Glomerular visceral epithelial cell (primary cell): ENCODE measurements around the gene SLC6A2.

Experiments used
- DNase-seq: peaks from one replicate; pipeline ENCODE4 v3.0.0-alpha.2; 2016; ENCODE audit errors: extremely low spot score

Gene SLC6A2

DNA sequence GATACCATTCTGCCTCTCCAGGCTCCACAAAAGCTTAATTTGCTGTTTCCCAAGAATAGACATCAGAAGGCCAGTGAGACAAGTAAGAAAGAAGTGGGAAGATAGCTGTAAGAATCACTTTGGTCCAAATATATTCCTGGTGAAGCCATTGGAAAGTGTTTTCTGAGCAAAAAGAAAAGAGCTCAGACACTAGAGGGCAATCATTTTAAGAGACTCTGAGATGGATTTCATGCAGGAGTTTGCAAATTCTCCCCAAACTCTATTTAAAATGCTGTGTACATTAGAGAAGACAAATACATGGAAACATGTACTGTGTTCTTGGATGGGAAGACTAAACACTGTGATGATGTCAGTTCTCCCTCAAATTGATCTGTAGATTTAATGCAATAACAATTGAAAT, 8.0 kb upstream of the SLC6A2 start:
- DNase-seq: no peak

DNA sequence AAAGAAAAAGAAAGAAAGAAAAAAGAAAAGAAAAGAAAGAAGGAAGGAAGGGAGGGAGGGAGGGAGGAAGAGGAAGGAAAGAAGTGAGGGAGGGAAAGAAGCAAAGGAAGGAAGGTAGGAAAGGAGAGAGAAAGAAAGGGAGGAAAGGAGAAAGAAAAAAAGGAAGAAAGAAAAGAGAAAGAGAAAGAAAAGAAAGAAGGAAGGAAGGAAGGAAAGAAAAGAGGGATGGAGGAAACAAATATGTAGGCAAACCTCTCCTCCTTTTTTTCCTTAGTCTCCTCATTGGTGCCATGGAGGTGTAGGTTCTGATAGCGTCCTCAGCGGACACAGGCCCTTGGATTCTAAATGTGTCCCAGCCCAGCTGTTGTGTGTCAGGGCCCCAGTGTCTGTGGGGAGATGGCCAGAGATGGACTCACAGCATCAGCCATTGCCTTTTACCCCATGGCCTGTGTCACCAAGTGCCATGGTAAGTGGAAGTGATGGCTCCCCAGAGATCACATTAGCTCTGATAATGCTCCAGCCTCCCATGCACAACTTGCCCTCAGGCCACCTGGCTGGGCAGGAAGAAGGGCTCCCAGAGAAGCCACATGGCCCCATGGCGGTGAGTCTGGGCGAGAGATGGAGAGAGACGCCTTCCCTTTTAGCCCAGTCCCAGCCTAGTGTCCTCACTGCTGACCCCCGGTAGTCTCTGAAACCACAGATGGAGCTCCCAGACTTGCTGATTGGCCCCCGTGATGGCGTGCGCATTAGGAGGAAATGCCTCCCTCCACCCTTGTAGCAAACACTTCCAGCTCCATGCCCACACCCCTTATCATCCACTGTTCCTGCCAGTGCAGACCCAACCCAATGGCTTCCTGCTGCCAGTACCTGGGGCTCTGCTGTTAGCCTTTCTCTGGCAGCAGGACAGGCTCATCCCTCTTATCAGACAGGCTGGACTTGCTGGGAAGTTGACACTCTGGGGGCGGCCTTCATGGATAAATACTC, 3.7 kb upstream of the SLC6A2 start:
- no peak for DNase-seq

DNA sequence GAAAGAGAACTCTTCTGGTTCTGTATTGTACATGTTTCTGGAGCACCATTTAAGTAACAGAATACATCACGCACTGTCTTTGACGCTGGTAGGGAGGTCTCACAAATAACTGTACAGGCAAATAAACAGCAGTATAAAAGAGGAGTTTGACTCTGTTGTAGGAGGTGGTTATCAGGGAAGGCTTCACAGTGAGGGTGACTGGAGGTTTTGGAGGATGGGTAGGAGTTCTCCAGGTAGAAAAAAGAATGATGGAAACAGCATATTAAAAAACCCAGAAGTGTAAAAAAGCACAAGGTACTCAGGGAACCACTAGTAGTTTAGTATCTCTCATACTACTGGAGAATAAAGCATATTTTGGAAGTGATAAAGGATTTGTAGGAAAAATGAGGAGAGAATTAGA, 2.7 kb upstream of the SLC6A2 start:
- no peak for DNase-seq

DNA sequence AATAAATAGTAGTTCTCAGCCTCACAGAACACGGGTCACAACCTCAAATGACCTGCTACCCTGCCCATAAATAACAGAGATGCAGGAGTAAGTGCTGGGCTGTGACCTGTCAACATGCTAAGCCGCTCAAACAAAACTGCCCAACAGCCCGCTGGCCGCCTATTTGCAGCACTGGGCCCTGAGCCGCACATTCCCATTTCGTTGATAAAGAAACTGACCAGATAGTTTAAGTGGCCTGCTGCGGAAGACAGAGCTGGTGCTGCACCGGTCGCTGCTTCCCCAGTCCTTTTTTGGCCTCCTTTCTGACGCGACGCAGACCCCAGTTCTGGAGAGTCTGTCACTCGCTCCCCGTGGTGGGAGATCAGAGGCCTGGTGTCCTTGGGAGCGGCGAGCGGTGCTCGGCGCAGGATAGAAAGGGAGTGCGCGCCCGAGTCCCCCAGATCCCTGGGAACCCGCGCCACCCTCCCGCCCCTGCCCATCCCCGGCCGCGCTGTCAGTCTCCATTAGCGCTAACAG, 349 bp upstream of the SLC6A2 start:
- no peak for DNase-seq

DNA sequence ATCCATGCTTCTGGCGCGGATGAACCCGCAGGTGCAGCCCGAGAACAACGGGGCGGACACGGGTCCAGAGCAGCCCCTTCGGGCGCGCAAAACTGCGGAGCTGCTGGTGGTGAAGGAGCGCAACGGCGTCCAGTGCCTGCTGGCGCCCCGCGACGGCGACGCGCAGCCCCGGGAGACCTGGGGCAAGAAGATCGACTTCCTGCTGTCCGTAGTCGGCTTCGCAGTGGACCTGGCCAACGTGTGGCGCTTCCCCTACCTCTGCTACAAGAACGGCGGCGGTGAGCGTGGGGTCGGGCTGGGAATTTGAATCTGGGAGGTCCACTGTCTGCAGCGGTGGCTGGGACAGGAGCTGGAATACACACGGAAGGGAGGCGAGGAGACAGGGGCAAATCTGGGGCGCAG, 904 bp downstream of the SLC6A2 start:
- no peak for DNase-seq

DNA sequence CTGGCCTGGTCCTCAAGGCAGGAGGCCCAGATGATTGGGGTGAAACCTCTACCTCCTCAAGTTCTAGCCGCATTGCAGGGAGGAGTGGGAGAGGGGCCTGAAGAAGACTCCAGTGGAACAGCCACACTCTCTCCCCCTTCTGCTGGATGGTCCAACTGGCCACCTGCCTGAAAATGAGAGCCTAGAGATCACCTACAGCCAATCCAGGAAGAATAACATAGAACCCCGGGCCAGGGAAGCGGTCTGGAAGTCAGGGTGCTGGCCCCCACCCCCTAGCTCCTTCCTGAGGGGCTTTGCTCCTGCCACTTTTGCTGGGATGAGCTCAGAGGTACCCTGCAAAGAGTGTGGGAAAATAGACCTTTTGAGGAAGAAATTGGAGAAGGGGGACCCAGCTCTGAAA, 1.8 kb downstream of the SLC6A2 start:
- DNase-seq: no peak

DNA sequence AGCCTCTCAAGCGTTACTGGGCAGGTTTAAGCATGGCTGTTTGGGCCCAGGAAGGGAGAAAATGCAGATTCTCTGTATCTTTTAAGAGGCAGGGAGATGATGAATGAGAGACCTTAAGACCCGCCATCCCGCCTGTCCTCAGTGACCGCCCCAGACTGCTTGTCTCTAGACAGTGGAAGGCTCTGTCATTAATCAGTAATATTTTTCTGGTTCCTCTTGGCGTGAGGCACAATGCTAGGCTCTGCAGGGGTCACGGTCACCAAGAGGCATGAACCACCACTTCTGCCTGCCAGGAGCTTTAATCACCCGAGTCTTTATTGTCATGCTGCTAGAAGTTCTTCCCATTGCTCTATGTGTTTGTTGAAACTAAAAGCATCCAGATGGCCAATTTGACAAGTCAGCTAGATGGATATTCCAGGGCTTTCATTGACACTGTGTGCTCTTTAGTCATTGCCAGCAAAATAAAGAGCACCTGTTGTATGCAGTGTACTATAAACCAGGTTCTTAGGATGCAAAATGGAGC, 3.2 kb downstream of the SLC6A2 start:
- no peak for DNase-seq

DNA sequence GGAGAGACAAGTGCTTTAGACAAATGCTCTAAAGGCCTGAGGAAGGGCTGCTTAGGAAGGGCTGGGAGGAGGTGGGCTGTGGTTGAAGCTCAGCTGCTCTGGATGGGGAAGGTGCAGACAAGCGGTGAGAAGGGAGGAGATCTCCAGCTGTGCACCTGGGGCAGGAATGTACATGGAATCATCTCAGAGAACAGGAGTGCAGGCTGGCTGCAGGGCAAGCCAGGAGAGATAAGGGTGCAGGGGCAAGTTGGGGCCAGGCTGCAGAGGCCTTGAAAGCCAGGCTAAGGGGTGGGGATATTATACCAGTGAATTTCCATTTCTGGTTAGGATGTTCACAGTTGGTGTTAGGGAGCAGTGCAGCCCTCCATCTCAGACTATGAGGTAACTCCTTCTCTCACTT, 4.2 kb downstream of the SLC6A2 start:
- DNase-seq: no peak

DNA sequence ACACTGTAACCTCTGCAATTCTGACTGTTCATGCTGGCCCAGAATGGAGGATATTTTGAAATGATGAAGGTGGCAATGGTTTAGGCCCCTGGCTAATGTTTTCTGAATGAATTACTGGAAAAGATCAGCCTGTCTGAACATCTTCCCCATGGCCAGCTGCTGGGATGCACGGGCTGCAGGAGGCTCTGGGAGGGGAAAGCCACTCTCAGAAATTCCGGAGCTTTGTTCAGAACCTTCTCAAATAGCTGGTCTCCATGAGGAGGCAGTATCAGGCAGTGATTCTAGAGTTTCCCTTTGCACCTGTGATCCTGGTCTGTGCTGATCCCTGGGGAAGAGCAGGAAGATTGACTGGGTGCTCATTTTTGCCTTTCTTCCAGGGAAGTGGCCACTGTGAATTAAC, 5.0 kb downstream of the SLC6A2 start:
- DNase-seq: no peak

DNA sequence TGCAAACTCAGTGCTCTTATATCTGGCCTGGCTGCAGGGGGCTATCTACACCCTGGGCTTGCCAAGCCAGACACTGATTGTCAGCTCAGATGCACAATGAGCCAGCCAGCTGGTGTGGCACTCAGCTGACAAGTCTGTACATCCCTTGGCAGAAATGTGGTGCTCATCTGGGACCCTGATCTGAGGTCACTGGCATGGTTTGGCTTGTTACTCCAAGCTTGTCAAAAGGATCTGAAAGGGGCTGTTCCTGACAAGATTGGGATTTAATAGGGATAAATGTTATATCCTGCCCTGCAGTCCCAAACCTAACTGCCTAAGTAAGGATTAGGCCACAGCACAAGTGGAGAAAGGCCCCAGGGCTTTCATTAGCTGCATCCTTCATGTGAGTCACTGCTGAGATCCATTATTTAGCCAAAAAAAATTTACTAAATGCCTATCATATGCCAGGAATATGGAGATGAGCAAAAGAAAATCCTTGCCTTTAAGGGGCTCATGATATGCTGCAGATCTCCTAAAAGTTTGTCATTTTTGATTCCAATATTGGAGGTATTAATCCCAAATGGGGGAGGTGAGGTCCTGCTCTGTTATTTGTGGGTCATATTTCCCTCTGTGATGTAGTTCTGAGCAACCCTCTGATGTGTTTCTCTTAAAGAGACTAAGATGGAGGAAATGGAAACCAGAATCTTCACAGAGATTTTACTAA, 6.3 kb downstream of the SLC6A2 start:
- DNase-seq: no peak

DNA sequence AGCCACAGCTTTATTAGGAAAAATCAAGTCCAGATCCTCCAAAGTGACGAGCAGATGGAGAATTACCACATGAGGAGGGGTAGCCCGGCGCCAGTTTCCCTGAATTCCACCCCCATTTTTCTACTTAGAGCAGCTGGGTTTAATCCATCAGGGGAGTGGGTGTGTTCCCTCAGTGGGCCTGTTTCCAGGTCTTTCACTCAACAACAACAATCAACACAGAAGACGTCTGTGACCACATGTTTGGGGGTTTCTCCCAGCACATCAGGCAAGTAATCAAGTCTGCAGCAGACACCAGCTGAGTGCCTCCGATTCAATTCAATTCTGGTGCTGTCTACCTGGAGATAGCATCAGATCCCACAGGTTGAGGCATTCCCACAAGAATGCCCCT, 6.8 kb downstream of the SLC6A2 start:
- DNase-seq: no peak

DNA sequence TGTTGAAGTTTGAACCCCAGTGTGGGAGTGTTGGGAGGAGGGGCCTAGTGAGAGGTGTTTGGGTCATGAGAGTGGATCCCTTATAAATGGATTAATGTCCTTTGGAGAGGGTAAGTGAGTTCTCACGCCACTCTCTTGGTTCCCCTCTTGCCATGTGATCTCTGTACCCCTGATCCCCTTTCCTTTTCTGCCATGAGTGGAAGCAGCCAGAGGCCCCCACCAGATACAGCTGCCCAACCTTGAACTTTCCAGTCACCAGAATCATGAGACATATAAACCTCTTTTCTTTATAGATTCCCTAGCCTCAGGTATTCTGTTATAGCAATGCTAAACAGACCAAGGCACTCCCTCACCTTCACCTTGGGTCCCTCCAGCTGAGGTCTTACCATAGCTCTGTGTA, 7.4 kb downstream of the SLC6A2 start:
- no peak for DNase-seq

DNA sequence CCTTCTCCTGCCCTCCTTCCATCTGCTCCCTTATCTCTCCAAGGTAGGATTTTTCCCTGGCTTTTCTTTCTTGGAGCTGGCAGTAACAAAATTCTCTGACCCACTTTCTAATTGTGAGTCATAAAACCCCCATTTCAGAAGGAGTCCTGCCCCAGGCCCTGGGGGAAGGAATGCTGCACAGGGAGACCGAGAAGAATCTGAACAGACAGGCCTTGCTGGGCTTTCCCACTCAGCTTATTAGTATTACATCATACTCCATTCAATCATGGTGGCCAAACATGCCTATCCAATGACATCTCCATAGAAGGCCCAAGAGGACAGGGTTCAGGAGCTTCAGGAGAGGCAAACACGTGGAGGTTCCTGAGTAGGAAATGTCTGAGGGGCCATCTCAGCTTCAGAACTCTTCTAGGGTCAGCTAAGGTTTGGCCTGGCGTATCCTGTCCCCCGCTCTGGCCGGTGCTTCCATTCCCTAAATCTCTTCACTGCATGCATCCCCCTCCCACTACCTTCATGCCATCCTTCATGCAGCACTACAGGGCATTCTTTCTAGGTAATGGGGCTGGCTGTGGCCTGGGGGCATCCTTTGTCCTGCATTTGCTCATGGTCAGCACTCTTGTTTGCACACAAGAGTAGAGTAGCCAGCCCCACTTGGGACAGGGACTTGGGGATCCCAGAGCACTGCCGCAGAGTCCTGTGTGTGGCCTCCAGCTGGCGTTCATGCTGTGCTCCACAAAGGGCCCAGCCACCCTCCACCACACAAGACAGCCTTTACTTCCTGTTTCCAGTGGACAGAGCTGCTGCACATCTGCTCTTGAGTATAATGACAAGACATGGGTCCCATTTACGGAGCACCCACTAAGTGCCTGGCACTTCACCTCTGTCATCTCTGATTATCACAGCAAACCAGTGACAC, 8.2 kb downstream of the SLC6A2 start:
- no peak for DNase-seq

DNA sequence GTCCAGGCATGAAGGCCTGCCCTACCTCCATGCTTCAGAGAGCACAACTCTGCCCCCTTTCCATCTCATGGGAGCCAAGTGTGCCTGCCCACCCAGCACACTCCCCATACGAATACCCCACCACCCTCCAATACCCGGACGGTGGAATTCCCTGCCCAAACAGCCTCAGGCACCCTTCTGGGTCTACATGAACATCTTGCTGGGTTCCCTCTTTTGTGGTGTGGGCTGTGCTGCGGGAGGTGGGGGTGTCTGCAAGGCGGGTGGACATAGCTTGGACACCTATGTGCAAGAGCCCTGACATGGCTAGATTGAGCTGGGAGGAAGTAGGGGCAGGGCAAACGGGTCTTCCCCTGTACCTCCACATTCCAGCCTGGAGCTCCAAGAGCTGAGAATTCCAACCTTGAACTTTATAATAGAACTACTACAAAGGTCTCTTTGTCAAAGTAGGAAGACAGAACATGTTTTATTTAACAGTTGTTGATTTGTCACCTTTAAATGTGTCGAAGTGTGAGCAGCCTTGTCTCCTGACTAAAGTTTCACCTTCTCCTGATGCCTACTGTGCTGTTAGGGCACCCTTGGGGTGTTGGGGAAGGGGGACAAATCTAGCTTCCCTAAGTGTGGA, 9.1 kb downstream of the SLC6A2 start:
- DNase-seq: no peak

DNA sequence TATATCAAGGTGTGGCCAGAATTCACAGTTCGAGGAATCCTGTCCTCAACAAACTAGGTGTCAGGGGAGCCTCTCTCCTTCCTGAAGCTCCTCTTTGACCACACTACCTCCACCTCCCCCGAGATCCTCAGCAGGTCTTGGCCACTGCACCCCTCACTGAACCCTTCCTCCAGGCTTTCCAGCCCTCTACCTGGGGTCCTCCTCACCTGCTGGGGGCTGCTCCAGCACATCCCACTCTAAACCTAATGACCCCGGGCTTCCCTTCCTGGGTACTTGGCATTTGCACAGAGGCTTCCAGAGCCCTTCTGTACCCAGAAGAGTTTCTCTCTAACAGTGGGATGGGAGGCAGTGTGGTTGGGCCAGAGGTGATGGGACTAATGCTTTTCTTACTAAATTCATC, 9.7 kb downstream of the SLC6A2 start:
- no peak for DNase-seq

DNA sequence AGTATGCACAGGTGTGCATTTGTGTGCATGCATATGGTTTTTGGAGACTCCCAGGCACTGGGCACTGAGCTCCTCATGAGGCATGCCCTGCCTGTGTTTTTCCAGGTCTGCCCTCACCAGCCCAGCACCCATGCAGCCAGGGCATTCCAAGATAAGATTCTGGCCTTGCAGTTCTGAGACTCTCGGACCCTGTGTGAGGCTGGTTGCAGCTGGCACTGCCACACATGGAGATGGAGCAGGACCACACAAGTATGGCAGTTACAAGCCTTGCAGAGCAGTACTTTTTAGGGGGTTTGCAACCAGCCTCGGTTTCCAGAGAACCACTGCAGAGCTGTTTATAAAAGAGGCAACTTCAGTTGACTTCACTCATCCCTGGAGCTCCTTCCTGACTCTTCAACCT, 10.2 kb downstream of the SLC6A2 start:
- no peak for DNase-seq

DNA sequence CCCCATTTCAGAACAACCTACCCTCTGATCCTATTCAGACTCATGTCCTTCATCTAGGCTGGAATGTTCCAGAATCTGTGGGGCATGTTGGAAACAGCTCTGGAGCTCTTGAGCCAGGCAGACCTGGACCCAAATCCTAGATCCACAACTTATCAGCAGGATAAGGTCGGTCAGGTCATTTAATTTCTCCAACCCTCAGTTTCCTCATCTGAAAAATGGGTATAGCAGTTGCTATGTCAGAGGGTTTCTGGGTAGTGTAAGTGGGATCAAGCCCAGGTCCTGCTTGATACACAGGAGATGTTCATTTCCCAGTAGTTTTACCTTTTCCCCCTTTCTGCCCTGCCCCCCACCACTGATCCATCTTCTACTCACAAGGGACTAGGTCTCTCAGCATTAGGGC, 12.0 kb downstream of the SLC6A2 start:
- DNase-seq: no peak

DNA sequence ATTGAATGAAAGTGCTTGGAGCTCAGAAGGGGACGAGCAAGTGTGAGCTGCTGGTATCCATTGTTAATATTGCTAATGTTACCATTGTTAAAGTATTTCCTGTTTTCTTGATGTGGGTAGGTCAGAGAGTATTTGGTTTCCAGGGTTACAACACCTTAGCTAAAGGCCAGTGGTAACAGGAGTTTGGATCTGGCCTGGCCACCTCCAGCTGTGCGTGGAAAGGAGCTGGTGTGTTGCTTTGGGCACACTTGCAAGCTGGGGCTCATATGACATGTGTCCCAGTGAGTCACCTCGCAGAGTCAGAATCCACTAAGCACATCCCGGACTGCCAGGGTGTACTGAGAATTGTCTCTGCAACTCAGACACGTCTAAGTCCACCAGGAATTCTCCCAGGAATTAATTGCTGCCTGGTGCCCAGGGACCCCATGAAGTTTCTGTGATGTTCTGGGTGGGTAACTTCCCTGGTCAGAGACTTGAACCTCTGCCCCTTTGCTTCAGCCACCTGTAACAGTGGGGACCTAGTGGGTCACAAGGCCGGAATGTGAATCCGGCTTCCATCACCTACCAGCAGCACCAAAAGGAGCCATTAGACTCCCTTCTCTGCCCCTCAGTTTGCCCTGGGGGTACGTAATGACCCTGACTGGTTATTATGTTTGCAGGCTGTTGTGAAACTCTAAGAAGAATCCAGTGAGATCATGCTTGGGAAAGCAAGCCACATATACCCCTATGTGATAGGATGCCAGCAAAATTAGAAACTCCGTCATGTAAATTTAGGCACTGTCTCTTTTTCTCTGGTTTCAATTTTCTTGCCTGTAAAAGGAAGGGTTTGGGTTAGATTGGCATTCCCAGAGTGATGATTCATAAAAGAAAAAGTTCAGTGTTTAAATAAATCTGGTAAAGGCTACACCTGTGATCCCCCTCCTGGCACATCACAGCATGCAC, 12.8 kb downstream of the SLC6A2 start:
- DNase-seq: no peak

DNA sequence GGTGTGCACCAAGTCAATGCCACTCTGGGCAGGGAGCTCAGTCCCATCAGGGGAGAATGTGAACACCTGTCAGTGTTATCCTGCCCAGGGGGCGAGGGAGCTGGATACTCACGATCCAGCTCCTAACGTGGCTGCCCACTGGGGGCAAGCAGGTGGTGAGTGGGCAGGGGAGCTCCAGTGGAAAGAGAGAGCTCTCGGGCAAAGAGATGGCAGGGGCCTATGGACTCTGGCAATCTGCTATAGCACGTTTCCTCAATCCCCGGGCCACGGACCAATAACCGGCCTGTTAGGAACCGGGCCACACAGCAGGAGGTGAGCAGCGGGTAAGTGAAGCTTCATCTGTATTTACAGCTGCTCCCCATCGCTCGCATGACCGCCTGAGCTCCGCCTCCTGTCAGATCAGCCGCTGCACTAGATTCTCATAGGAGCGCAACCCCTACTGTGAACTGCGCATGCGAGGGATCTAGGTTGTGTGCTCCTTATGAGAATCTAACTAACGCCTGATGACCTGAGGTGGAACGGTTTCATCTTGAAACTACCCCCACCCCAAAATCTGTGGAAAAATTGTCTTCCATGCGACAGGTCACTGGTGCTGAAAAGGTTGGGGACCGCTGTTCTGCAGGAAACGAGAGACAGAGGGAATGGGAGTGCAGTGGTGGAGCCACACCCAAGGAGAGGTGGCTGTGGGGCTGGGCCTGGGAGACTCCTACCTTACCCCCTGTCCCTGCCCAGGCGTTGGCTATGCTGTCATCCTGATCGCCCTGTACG, 15.6 kb downstream of the SLC6A2 start:
- DNase-seq: no peak

DNA sequence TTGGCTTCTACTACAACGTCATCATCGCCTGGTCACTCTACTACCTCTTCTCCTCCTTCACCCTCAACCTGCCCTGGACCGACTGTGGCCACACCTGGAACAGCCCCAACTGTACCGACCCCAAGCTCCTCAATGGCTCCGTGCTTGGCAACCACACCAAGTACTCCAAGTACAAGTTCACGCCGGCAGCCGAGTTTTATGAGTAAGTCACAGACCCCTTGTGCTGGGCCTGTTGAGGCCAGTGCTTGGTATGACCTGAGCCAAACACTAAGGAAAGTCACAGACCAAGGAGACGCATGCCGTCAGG, 16.1 kb downstream of the SLC6A2 start:
- DNase-seq: no peak
